Esophagus muscularis mucosa (tissue), 4 donors: ENCODE data around the gene ZNF474. TPM values are rescaled to one million over a fixed set of nuclear protein-coding genes. Genes with fewer than 3 reads are reported as not detected.

Source experiments
- DNase-seq: peaks from one replicate; pipeline ENCODE4 v3.0.0-alpha.2; 2017; ENCODE audit errors: extremely low spot score
- H3K27ac ChIP-seq, 4 donors: fragments of 200-600 bp; sonication (generic); replicated peaks in 1 of 4; 1 replicate in 3 of 4; 2 replicates in 1 of 4; pipeline ENCODE4 v1.5.1; 2016 to 2019; ENCODE audit warnings: mild to moderate bottlenecking in 1 of 4
- H3K27me3 ChIP-seq, 4 donors: fragments of 200-600 bp; sonication (generic); one replicate each; pipeline versions ENCODE4 v1.5.1 to v1.6.0; 2016 to 2019
- H3K36me3 ChIP-seq, 4 donors: fragments of 200-600 bp; sonication (generic); one replicate each; pipeline ENCODE4 v1.5.1; 2016 to 2019
- H3K4me1 ChIP-seq, 4 donors: fragments of 200-600 bp; sonication (generic); one replicate each; pipeline ENCODE4 v1.5.1; 2016 to 2019
- H3K4me3 ChIP-seq, 4 donors: fragments of 200-600 bp; sonication (generic); 1 replicate in 2 of 4; 2 replicates in 2 of 4; pipeline ENCODE4 v1.5.1; 2016 to 2019; ENCODE audit warnings: mild to moderate bottlenecking in 4 of 4, moderate library complexity in 1 of 4
- H3K9me3 ChIP-seq, 4 donors: fragments of 200-600 bp; sonication (generic); 1 replicate in 3 of 4; 2 replicates in 1 of 4; pipeline ENCODE4 v1.5.1; 2016 to 2019
- CTCF ChIP-seq, 3 experiments: fragments of 200-600 bp in 2 of 3; fragments of 450-650 bp in 1 of 3; sonication (generic) in 2 of 3; IDR thresholded peaks; one replicate each; pipeline ENCODE4 v1.5.1; 2017 to 2019; ENCODE audit warnings: antibody characterized with exemption in 3 of 3, mild to moderate bottlenecking in 2 of 3, moderate library complexity in 1 of 3
- EP300 ChIP-seq: sonication (generic); formaldehyde crosslinking; IDR thresholded peaks from one replicate; pipeline ENCODE4 v1.6.1; 2017; ENCODE audit warnings: antibody characterized with exemption
- POLR2A ChIP-seq: fragments of 450-650 bp; IDR thresholded peaks from one replicate; pipeline ENCODE4 v1.6.1; 2017; ENCODE audit warnings: antibody characterized with exemption, moderate library complexity, mild to moderate bottlenecking, low read depth
- POLR2AphosphoS5 ChIP-seq, 2 donors: sonication (generic); formaldehyde crosslinking; IDR thresholded peaks; one replicate each; pipeline ENCODE4 v1.6.1; 2017; ENCODE audit warnings: antibody characterized with exemption in 2 of 2
- WGBS: methylation state at CpG from one replicate; pipeline ENCODE4 v1.1.5; 2018; 5-methylcytosine and 5-hydroxymethylcytosine counted together
- intact Hi-C: fragments of 100-400 bp; cut with DNase I; formaldehyde crosslinking; loops from one replicate; pipeline ENCODE4 v1.15.1; 2023
- total RNA-seq, 4 donors: library from RNA; depleted of rRNA; stranded (reverse); fragments of >200 nt; gene quantifications; one replicate each; pipeline versions ENCODE4 v1.1.0 to v1.2.1, GENCODE V29; 2016

The ZNF474 gene
- total RNA-seq, 4 donors from 2014 or later = 0.33 to 1.8 (median 0.71) TPM; not detected in 1

DNA sequence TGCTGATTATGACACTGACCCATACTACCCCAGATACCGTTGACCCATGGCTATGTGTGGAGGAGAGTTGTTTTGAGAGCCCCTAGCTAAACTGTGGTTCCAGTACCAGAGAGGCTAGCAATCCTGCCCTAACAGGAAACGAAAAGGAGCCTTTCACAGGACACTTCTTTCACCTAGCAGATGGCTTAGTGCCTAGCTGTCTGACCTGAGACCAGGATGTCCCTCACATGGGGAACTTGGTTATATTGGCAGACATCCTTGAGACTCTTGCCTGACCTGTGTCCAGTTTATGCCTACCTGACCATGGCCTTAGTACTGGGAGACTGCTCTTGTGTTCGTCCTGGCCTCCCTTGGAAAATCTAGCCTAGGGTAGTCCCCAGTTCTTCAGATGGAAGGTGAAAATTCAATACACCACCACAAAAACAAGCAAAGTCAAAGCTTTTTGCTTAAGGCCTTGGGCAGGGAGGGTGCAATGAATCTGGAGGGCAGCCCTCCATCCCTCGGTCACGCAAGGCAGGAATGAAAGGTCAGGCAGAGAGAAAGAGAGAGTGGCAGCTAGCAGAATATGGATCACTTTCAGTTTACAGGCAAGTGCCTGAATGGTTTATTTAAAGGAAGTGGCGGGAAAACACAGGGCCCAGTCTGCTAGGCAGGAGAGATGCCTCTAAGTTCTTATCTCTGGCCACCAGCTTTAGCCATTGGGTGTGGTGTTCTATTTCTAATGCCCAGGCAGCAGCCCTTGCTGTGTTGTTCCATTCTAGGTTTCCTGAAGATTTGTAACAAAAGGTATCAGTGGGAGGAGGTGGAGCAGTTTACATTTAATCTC, 16.4 kb upstream of the ZNF474 start:
- Histone ChIP-seq H3K27me3 (no peaks in the 10 kb centered on the region), H3K4me1 (no peaks in the 10 kb centered on the region), H3K36me3 (no peaks in the 10 kb centered on the region), H3K4me3 (no peak overlapping the region), H3K9me3 (no peaks in the 10 kb centered on the region), H3K27ac (no peak overlapping the region)
- DNase-seq = no peak
- WGBS = 91% methylated on average over 6 of the region's 6 CpGs
- intact Hi-C loops = no loop called here
- no peak for TF ChIP-seq POLR2A
- TF ChIP-seq EP300 = no peak
- TF ChIP-seq POLR2AphosphoS5 (IDR thresholded peaks at IDR 0.05) = no peak
- TF ChIP-seq CTCF (IDR thresholded peaks at IDR 0.05) = no peak

DNA sequence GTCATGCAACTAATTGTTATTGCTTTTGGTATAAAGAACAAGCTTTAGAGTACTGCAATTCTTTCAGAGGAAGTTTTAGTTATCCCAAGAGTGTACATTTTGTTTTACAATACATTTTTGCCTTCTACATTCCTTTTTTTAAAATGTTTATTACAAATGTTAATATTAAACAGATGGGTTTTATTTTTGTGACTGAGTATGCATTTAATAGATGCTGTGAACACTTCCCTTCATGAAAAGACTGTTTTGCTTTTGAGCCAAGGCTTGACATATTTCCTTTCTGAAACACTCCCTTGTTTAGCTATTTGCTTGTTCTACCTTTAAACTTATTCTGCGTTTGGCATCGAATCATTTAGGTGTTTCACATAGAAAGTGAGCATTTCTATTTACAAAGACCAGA, 14.8 kb upstream of the ZNF474 start:
- Histone ChIP-seq H3K27ac (no peak overlapping the region), H3K4me1 (no peaks in the 10 kb centered on the region), H3K4me3 (no peak overlapping the region), H3K27me3 (no peaks in the 10 kb centered on the region), H3K9me3 (no peaks in the 10 kb centered on the region), H3K36me3 (no peaks in the 10 kb centered on the region)
- DNase-seq = no peak
- intact Hi-C loops = no loop called here
- TF ChIP-seq POLR2A (no peak), EP300 (no peak), POLR2AphosphoS5 (IDR thresholded peaks at IDR 0.05) (no peak), CTCF (IDR thresholded peaks at IDR 0.05) (no peak)
- 42% methylated on average over 2 of the region's 2 CpGs for WGBS

DNA sequence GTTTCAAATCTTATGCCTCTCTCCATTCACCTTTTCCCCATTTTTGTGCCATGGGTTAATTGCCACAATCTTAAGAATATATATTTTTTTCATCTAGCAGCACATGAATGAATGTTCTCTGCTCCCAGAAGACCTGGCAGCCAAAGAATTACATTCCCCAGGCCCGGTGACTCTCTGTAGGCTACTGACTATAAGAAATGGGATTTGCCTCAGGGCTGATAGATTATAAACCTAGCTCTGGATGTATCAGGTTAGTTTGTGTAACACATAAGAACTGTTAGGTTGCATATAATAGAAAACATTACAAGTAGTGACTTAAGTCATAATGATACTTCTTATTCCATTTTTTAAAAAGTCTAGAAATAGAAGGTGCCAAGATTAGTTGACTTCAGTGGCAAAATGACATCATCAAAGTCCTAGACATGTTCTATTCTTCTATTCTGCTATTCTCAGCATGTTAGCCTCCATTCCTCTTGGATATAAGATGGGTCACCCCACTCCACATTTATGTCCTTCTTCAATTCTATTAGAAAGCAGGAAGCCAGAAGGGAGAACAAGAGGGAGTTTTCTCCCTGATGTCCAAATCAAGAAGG, 10.9 kb upstream of the ZNF474 start:
- Histone ChIP-seq H3K4me1 (no peaks in the 10 kb centered on the region), H3K9me3 (no peaks in the 10 kb centered on the region), H3K27ac (no peak overlapping the region), H3K36me3 (no peaks in the 10 kb centered on the region), H3K27me3 (no peaks in the 10 kb centered on the region), H3K4me3 (no peak overlapping the region)
- TF ChIP-seq CTCF (IDR thresholded peaks at IDR 0.05) = no peak
- no peak for TF ChIP-seq POLR2AphosphoS5 (IDR thresholded peaks at IDR 0.05)
- TF ChIP-seq EP300 = no peak
- no peak for TF ChIP-seq POLR2A
- no peak for DNase-seq
- 100% methylated on average over 1 of the region's 1 CpG for WGBS
- intact Hi-C loops = no loop called here

DNA sequence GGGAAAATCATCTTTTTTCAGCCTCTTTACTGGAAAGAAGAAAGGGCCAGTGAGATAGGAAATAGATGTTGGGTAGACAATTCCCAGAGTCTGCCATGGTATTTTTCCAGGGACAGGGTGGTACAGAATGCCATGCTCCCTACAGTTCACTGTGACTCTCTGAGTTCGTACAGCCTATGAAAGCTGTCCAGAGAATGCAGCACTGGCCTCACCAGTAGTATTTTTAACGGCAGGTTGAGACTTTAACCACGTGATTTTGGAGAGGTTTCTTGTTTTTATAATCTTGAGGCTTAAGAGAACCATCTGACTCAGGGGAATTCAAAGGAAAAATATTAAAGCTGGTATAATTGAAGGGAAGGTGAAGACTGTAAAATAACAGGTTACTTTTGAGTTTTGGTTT, 10.1 kb upstream of the ZNF474 start:
- H3K9me3 ChIP-seq = no peaks in the 10 kb centered on the region
- H3K4me1 ChIP-seq = peaks cover 0 to 4% (median 0%) of the 10 kb centered on the region in 4 donors
- TF ChIP-seq POLR2AphosphoS5 (IDR thresholded peaks at IDR 0.05) (no peak), POLR2A (no peak), EP300 (no peak), CTCF (IDR thresholded peaks at IDR 0.05) (no peak)
- no peaks in the 10 kb centered on the region for H3K36me3 ChIP-seq
- H3K27ac ChIP-seq = no peak overlapping the region
- H3K4me3 ChIP-seq = no peak overlapping the region
- intact Hi-C loops = no loop called here
- no peaks in the 10 kb centered on the region for H3K27me3 ChIP-seq
- no peak for DNase-seq
- 78% methylated on average over 3 of the region's 3 CpGs for WGBS
